Endothelial cell of umbilical vein (primary cell): ENCODE data around the gene DOCK6.

ENCODE experiments used
- POLR2A ChIP-seq: IDR thresholded peaks from 2 replicates; pipeline ENCODE4 v1.6.1; 2012; ENCODE audit warnings: low read depth, mild to moderate bottlenecking, control low read depth, low read length
- POLR2AphosphoS5 ChIP-seq: IDR thresholded peaks from 2 replicates; pipeline ENCODE4 v1.6.1; 2012; ENCODE audit warnings: low read depth, mild to moderate bottlenecking, control low read depth, low read length, moderate library complexity; ENCODE audit not compliant: insufficient read depth
- TF ChIP-seq, protein P1 (sequence below), 2 donors: IDR thresholded peaks; 1 replicate in 1 of 2; 2 replicates in 1 of 2; pipeline ENCODE4 v1.5.1; 2011; ENCODE audit warnings: low read length in 2 of 2, mild to moderate bottlenecking in 2 of 2, moderate library complexity in 2 of 2, control low read depth in 1 of 2, inconsistent platforms in 1 of 2, low read depth in 1 of 2; ENCODE audit not compliant: insufficient read depth in 1 of 2; ENCODE audit errors: extremely low read depth in 1 of 2

DNA sequence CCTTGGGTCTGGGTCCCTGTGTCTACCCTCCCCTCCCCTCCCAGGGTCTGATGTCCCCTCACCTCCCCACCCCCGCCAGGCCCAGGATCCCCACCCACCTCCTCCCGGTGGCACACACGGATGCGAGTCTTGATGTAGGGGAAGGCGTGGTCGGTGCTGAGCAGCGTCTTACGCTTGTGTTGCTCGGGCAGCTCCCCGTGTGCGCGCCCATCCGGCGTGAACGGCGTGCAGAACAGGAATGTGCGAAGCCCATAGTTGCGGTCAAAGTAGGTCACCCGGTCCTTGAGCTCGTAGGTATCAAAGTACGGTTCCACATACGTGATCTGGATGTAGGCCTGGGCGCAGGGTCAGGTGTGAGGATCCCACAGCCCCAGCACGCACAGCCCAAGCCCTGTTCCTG, 60.5 kb downstream of the DOCK6 start:
- no peak for TF ChIP-seq POLR2A
- TF ChIP-seq, protein P1, sequence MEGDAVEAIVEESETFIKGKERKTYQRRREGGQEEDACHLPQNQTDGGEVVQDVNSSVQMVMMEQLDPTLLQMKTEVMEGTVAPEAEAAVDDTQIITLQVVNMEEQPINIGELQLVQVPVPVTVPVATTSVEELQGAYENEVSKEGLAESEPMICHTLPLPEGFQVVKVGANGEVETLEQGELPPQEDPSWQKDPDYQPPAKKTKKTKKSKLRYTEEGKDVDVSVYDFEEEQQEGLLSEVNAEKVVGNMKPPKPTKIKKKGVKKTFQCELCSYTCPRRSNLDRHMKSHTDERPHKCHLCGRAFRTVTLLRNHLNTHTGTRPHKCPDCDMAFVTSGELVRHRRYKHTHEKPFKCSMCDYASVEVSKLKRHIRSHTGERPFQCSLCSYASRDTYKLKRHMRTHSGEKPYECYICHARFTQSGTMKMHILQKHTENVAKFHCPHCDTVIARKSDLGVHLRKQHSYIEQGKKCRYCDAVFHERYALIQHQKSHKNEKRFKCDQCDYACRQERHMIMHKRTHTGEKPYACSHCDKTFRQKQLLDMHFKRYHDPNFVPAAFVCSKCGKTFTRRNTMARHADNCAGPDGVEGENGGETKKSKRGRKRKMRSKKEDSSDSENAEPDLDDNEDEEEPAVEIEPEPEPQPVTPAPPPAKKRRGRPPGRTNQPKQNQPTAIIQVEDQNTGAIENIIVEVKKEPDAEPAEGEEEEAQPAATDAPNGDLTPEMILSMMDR (IDR thresholded peaks at IDR 0.05; ENCODE audit: extremely low read depth in 1 of 2, insufficient read depth in 1 of 2, low read depth in 1 of 2, low read length in 2 of 2) = no peak
- no peak for TF ChIP-seq POLR2AphosphoS5
